ENCODE measurements around the gene SMYD3.

The SMYD3 gene

GRCh38 chr1:246526915-246527314, 19.8 kb upstream of the SMYD3 start:
- no peaks in the 10 kb centered on the region for H3K36me3 ChIP-seq (ENCODE audit: control insufficient read depth, insufficient read depth, low read length)
- H3K27me3 ChIP-seq (replicated peaks; ENCODE audit: control insufficient read depth, insufficient read depth, low read length): no peaks in the 10 kb centered on the region
- no peak for TF ChIP-seq CTCF (IDR thresholded peaks at IDR 0.05; ENCODE audit: insufficient read depth, low read length, poor library complexity, severe bottlenecking)
- DNase-seq (ENCODE audit: extremely low read depth, insufficient read length): no peak
- H3K4me3 ChIP-seq (replicated peaks; ENCODE audit: low read depth, low read length): no peak overlapping the region

GRCh38 chr1:246526380-246526779, 19.3 kb upstream of the SMYD3 start:
- Histone ChIP-seq H3K4me3 (replicated peaks; ENCODE audit: low read depth, low read length) (no peak overlapping the region), H3K36me3 (ENCODE audit: control insufficient read depth, insufficient read depth, low read length) (no peaks in the 10 kb centered on the region), H3K27me3 (replicated peaks; ENCODE audit: control insufficient read depth, insufficient read depth, low read length) (no peaks in the 10 kb centered on the region)
- no peak for TF ChIP-seq CTCF (IDR thresholded peaks at IDR 0.05; ENCODE audit: insufficient read depth, low read length, poor library complexity, severe bottlenecking)
- no peak for DNase-seq (ENCODE audit: extremely low read depth, insufficient read length)

- TF ChIP-seq CTCF (IDR thresholded peaks at IDR 0.05; ENCODE audit: insufficient read depth, low read length, poor library complexity, severe bottlenecking): no peak
- H3K27me3 ChIP-seq (replicated peaks; ENCODE audit: control insufficient read depth, insufficient read depth, low read length): no peaks in the 10 kb centered on the region
- H3K4me3 ChIP-seq (replicated peaks; ENCODE audit: low read depth, low read length): no peak overlapping the region
- no peaks in the 10 kb centered on the region for H3K36me3 ChIP-seq (ENCODE audit: control insufficient read depth, insufficient read depth, low read length)
- DNase-seq (ENCODE audit: extremely low read depth, insufficient read length): no peak
Measured at GRCh38 chr1:246519514-246519913, 12.4 kb upstream of the SMYD3 start.

- H3K27me3 ChIP-seq (replicated peaks; ENCODE audit: control insufficient read depth, insufficient read depth, low read length): no peaks in the 10 kb centered on the region
- no peak for DNase-seq (ENCODE audit: extremely low read depth, insufficient read length)
- no peaks in the 10 kb centered on the region for H3K36me3 ChIP-seq (ENCODE audit: control insufficient read depth, insufficient read depth, low read length)
Measured at GRCh38 chr1:246518456-246519205, 11.6 kb upstream of the SMYD3 start.

GRCh38 chr1:246517391-246517790, 10.3 kb upstream of the SMYD3 start:
- H3K27me3 ChIP-seq (replicated peaks; ENCODE audit: control insufficient read depth, insufficient read depth, low read length): no peaks in the 10 kb centered on the region
- no peaks in the 10 kb centered on the region for H3K36me3 ChIP-seq (ENCODE audit: control insufficient read depth, insufficient read depth, low read length)
- TF ChIP-seq CTCF (IDR thresholded peaks at IDR 0.05; ENCODE audit: insufficient read depth, low read length, poor library complexity, severe bottlenecking): no peak
- no peak for DNase-seq (ENCODE audit: extremely low read depth, insufficient read length)
- no peak overlapping the region for H3K4me3 ChIP-seq (replicated peaks; ENCODE audit: low read depth, low read length)

More at GRCh38 chr1:246518456-246519205, 11.6 kb upstream of the SMYD3 start:
- no peak for TF ChIP-seq CTCF (IDR thresholded peaks at IDR 0.05; ENCODE audit: insufficient read depth, low read length, poor library complexity, severe bottlenecking)
- H3K4me3 ChIP-seq (replicated peaks; ENCODE audit: low read depth, low read length): no peak overlapping the region

Data from GM06990 (cell line).